SK-N-SH treated with all-trans-retinoic acid at 6 μM for 48 hours (cell line): Measurements from ENCODE around the gene GPC6.

Experiments used
- ATAC-seq: fragments of 200-7000 bp; cut with Tn5 transposase; 3 replicates; pipeline ENCODE4 v1.9.1; 2020; ENCODE audit warnings: mild to moderate bottlenecking, moderate library complexity
- ARNTL ChIP-seq: fragments of 450-650 bp; formaldehyde crosslinking; IDR thresholded peaks from 2 replicates; pipeline ENCODE4 v1.5.0; 2020; ENCODE audit warnings: low read depth, mild to moderate bottlenecking, moderate library complexity, borderline replicate concordance
- BACH2 ChIP-seq: fragments of 250-450 bp; sonication (Bioruptor Pico); IDR thresholded peaks from 2 replicates; pipeline ENCODE4 v1.9.0; 2021; ENCODE audit warnings: mild to moderate bottlenecking, borderline replicate concordance
- CSDC2 ChIP-seq: fragments of 250-450 bp; sonication (Bioruptor Pico); IDR thresholded peaks from 2 replicates; pipeline ENCODE4 v1.5.0; 2020; ENCODE audit warnings: mild to moderate bottlenecking, moderate library complexity
- ESRRG ChIP-seq: fragments of 250-450 bp; sonication (Bioruptor Pico); IDR thresholded peaks from 2 replicates; pipeline ENCODE4 v1.6.1; 2021; ENCODE audit warnings: mild to moderate bottlenecking
- GLIS3 ChIP-seq: fragments of 250-450 bp; sonication (Bioruptor Pico); IDR thresholded peaks from 2 replicates; pipeline ENCODE4 v1.5.0; 2020; ENCODE audit warnings: mild to moderate bottlenecking, moderate library complexity
- OSR1 ChIP-seq: fragments of 250-450 bp; sonication (Bioruptor Pico); IDR thresholded peaks from 2 replicates; pipeline ENCODE4 v1.8.0; 2022; ENCODE audit warnings: moderate library complexity, mild to moderate bottlenecking, inconsistent platforms
- RARB ChIP-seq: fragments of 250-450 bp; sonication (Bioruptor Pico); IDR thresholded peaks from 2 replicates; pipeline ENCODE4 v1.8.0; 2021; ENCODE audit warnings: mild to moderate bottlenecking, moderate library complexity
- TCF4 ChIP-seq: fragments of 250-450 bp; sonication (Bioruptor Pico); IDR thresholded peaks from 2 replicates; pipeline ENCODE4 v1.8.0; 2021; ENCODE audit warnings: mild to moderate bottlenecking, moderate library complexity, borderline replicate concordance
- TOX ChIP-seq: fragments of 250-450 bp; sonication (Bioruptor Pico); IDR thresholded peaks from 2 replicates; pipeline ENCODE4 v1.8.0; 2021; ENCODE audit warnings: mild to moderate bottlenecking, moderate library complexity, borderline replicate concordance
- ZC3H10 ChIP-seq: fragments of 250-450 bp; sonication (Bioruptor Pico); IDR thresholded peaks from 2 replicates; pipeline ENCODE4 v1.5.1; 2021; ENCODE audit warnings: mild to moderate bottlenecking, moderate library complexity
- ZFP3 ChIP-seq: fragments of 250-450 bp; sonication (Bioruptor Pico); IDR thresholded peaks from 2 replicates; pipeline ENCODE4 v1.5.0; 2020; ENCODE audit warnings: mild to moderate bottlenecking, moderate library complexity
- ZFP30 ChIP-seq: fragments of 450-650 bp; formaldehyde crosslinking; IDR thresholded peaks from 2 replicates; pipeline ENCODE4 v1.5.0; 2022; ENCODE audit warnings: mild to moderate bottlenecking, moderate library complexity
- ZNF565 ChIP-seq: fragments of 450-650 bp; formaldehyde crosslinking; conservative IDR thresholded peaks from 2 replicates; pipeline ENCODE4 v1.5.0; 2020; ENCODE audit warnings: low read depth, mild to moderate bottlenecking, moderate library complexity
- ZNF70 ChIP-seq: fragments of 450-650 bp; formaldehyde crosslinking; IDR thresholded peaks from 2 replicates; pipeline ENCODE4 v1.5.0; 2020; ENCODE audit warnings: mild to moderate bottlenecking, moderate library complexity
- ZNF8 ChIP-seq: fragments of 450-650 bp; formaldehyde crosslinking; IDR thresholded peaks from 2 replicates; pipeline ENCODE4 v1.5.0; 2020; ENCODE audit warnings: mild to moderate bottlenecking, moderate library complexity
- TF ChIP-seq, protein P1 (sequence below): fragments of 250-450 bp; sonication (Bioruptor Pico); IDR thresholded peaks from 2 replicates; pipeline ENCODE4 v1.8.0; 2020; ENCODE audit warnings: mild to moderate bottlenecking, moderate library complexity, borderline replicate concordance
- TF ChIP-seq, protein P2 (sequence below): fragments of 250-450 bp; sonication (Bioruptor Pico); IDR thresholded peaks from 2 replicates; pipeline ENCODE4 v1.5.1; 2021; ENCODE audit warnings: mild to moderate bottlenecking, moderate library complexity
- TF ChIP-seq, protein P3 (sequence below): fragments of 250-450 bp; sonication (Bioruptor Pico); IDR thresholded peaks from 2 replicates; pipeline ENCODE4 v1.5.0; 2020; ENCODE audit warnings: mild to moderate bottlenecking, moderate library complexity

The GPC6 gene

DNA sequence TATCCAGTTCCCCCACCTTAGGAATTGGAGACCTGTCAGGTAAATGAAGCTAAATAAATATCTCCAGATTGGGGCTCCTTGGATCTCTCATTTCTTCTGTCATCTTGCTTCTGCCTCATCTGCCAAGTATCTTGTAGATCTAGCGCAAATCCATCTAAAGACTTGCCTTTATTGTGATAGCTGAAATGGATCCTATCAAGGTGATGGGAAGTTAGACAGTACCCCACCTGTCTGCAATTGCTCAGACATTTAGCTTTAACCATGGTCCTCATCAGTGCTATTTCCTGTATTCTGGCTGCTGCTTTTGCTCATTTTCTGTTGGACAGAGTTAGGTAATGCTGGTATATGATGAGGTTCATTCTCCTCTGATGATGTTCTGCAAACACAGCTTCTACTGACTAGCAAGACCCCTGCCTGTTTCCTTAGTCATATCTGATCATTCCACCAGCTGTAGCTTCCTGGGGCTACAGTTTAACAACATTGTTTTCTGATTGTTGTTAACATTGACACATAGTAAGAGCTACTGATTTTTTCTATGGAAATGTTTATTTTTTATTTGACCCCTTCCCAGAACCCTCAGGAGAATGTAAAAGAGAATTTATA is 912.9 kb downstream of the GPC6 start:
- TF ChIP-seq ZC3H10 (CRISPR knock-in tag): no peak
- no peak for TF ChIP-seq ZFP30 (CRISPR knock-in tag)
- no peak for TF ChIP-seq ZNF565 (CRISPR knock-in tag)
- no peak for TF ChIP-seq ZFP3 (CRISPR knock-in tag)
- TF ChIP-seq GLIS3 (CRISPR knock-in tag): no peak
- no peak for TF ChIP-seq CSDC2
- no peak for TF ChIP-seq TOX (CRISPR knock-in tag)
- TF ChIP-seq OSR1 (CRISPR knock-in tag): no peak
- no peak for TF ChIP-seq ESRRG (CRISPR knock-in tag)
- TF ChIP-seq BACH2 (CRISPR knock-in tag): no peak
- TF ChIP-seq, protein P1, sequence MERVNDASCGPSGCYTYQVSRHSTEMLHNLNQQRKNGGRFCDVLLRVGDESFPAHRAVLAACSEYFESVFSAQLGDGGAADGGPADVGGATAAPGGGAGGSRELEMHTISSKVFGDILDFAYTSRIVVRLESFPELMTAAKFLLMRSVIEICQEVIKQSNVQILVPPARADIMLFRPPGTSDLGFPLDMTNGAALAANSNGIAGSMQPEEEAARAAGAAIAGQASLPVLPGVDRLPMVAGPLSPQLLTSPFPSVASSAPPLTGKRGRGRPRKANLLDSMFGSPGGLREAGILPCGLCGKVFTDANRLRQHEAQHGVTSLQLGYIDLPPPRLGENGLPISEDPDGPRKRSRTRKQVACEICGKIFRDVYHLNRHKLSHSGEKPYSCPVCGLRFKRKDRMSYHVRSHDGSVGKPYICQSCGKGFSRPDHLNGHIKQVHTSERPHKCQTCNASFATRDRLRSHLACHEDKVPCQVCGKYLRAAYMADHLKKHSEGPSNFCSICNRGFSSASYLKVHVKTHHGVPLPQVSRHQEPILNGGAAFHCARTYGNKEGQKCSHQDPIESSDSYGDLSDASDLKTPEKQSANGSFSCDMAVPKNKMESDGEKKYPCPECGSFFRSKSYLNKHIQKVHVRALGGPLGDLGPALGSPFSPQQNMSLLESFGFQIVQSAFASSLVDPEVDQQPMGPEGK (CRISPR knock-in tag): no peak
- peak; percentile 38; the same call in 2 of the 3 replicates for ATAC-seq

DNA sequence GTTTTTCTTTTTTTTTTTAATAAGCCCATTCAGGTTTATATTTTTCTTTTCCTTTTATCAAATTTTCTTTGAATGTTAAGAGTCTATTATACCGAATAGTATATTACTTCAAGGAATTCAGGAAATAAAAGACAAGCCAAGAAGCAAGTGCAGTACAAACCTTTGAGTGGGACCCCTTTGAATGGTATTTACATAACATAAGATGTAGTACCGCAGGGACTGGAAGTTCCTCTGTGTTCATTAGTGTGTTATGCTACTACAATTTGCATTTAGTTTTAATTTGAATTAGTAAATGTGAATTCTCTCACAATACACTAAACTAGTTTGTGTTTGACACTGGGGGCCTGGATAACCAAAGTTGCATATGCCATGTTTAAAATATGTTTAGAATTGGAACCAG is 913.4 kb downstream of the GPC6 start:
- ATAC-seq: no peak
- TF ChIP-seq ZNF8: 0 out of 2 replicates have a peak, but pooled peaks have one; percentile 7
- TF ChIP-seq, protein P2, sequence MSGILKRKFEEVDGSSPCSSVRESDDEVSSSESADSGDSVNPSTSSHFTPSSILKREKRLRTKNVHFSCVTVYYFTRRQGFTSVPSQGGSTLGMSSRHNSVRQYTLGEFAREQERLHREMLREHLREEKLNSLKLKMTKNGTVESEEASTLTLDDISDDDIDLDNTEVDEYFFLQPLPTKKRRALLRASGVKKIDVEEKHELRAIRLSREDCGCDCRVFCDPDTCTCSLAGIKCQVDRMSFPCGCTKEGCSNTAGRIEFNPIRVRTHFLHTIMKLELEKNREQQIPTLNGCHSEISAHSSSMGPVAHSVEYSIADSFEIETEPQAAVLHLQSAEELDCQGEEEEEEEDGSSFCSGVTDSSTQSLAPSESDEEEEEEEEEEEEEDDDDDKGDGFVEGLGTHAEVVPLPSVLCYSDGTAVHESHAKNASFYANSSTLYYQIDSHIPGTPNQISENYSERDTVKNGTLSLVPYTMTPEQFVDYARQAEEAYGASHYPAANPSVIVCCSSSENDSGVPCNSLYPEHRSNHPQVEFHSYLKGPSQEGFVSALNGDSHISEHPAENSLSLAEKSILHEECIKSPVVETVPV (CRISPR knock-in tag): no peak

DNA sequence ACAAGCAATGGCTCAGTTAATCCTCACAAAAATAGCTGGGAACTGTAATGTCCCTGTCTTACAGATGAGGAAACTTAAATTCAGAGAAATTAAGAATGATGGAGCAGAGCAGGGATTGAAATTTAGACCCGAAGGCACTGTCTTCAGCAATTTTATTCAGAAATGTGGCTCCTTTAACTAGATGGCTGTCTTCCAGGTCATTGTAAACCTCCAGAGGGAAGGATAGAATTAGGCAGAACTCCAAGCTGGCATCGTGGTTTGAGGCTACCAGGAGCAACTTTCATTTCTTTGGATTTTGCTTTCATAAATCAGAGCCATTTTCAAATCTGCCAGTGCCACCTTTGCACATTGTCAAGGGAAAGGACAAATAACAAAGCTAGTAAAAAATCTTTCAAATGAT is 913.9 kb downstream of the GPC6 start:
- TF ChIP-seq ZNF70 (CRISPR knock-in tag) (no peak), RARB (CRISPR knock-in tag) (no peak), ZFP30 (CRISPR knock-in tag) (no peak), TCF4 (CRISPR knock-in tag) (no peak), ZC3H10 (CRISPR knock-in tag) (no peak), CSDC2 (no peak)
- TF ChIP-seq, all 23 proteins: peak for 0
- ATAC-seq: no peak

DNA sequence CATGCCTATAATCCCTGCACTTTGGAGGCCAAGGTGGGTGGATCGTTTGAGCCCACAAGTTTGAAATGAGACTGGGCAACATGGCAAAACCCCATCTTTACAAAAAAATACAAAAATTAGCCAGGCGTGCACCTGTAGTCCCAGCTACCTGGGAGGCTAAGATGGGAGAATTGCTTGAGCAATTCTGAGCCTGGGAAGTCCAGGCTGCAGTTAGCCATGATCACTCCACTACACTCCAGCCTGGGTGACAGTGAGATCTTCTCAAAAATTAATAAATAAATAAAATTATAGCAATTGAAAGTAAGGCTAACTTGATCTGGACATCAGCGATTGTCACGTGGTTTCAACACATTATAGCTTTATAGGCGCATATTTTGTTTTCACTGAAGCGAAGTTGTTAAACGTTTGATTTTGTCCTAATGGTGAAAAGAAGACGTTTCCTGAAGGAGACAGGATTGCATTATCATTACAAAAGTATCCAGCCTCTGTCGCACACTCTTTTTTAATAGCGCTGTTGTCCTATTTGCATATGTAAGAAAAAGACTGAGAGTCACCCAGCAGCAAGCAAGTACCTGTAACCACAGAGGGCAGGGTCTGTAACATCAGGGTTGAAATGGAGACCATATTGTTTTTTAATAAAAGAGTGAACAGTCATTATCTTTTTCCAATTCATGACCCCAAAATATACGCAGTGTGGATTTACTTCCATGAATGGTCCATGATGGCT is 917.2 kb downstream of the GPC6 start:
- TF ChIP-seq ZNF565 (CRISPR knock-in tag): no peak
- TF ChIP-seq ZFP30 (CRISPR knock-in tag): no peak
- no peak for TF ChIP-seq OSR1 (CRISPR knock-in tag)
- TF ChIP-seq RARB (CRISPR knock-in tag): no peak
- no peak for ATAC-seq

DNA sequence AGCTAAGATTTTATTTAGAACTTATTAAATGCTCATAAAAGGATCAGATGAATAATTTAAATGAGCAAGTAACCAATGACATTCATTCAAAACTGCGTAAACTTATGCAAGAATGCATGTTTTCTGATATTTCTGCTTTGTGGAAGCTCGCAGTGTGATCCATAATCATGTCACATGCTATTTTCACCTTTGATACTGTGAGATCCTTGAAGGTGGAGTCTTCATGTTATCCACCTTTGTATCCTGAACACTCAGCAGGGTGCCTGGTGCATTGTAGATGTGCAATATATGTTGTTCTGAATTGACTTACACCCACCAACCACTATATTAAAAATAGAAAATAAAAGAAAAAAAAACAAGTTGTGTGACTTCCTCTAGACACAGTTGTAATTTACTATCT is 919.4 kb downstream of the GPC6 start:
- no peak for ATAC-seq
- TF ChIP-seq ARNTL (no peak), ZNF8 (no peak)

DNA sequence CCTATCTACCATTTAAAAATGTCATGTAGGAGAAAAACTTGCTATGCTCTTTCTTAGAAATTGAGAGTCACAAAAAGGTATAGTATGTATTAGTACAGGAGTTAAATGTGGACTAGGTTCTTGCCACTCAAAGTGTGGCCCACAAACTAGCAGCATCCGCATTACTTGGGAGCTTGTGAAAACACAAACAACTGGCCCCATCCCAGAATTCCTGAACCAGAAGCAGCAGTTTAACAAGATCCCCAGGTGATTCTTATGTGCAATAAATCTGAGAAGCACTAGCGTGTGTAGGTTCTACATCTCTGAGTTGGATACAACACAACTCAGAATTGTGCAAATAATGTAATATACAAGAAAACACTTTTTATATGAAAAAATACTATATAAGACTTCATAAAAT is 927.0 kb downstream of the GPC6 start:
- TF ChIP-seq ZNF565 (CRISPR knock-in tag) (no peak), TOX (CRISPR knock-in tag) (no peak), ESRRG (CRISPR knock-in tag) (no peak), ZFP3 (CRISPR knock-in tag) (no peak), OSR1 (CRISPR knock-in tag) (no peak)
- TF ChIP-seq, protein P2 (CRISPR knock-in tag): no peak
- ATAC-seq: no peak

DNA sequence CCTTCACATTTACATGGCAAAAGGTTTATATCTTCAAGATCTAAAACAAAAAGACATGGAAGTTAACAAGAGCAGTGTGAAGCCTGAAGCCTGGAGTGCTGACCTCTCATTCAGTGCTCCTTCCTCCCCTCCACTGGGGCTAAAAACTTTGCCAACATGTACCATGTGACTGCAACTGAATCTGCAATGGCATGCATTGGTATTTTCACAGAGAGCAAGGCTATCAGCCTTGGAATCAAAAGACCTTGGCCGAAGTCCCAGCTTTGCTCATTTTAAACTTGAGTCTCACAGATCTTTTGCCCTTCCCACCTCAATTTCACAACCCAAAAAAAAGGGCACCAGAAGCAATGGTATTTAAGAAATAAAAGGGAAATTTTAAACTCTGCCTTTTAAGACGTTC is 927.8 kb downstream of the GPC6 start:
- peak; percentile 98 for ATAC-seq
- TF ChIP-seq RARB (CRISPR knock-in tag) (no peak), ZNF70 (CRISPR knock-in tag) (no peak), ZNF565 (CRISPR knock-in tag) (no peak), GLIS3 (CRISPR knock-in tag) (no peak), OSR1 (CRISPR knock-in tag) (no peak)
- TF ChIP-seq, protein P3, sequence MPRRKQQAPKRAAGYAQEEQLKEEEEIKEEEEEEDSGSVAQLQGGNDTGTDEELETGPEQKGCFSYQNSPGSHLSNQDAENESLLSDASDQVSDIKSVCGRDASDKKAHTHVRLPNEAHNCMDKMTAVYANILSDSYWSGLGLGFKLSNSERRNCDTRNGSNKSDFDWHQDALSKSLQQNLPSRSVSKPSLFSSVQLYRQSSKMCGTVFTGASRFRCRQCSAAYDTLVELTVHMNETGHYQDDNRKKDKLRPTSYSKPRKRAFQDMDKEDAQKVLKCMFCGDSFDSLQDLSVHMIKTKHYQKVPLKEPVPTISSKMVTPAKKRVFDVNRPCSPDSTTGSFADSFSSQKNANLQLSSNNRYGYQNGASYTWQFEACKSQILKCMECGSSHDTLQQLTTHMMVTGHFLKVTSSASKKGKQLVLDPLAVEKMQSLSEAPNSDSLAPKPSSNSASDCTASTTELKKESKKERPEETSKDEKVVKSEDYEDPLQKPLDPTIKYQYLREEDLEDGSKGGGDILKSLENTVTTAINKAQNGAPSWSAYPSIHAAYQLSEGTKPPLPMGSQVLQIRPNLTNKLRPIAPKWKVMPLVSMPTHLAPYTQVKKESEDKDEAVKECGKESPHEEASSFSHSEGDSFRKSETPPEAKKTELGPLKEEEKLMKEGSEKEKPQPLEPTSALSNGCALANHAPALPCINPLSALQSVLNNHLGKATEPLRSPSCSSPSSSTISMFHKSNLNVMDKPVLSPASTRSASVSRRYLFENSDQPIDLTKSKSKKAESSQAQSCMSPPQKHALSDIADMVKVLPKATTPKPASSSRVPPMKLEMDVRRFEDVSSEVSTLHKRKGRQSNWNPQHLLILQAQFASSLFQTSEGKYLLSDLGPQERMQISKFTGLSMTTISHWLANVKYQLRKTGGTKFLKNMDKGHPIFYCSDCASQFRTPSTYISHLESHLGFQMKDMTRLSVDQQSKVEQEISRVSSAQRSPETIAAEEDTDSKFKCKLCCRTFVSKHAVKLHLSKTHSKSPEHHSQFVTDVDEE (CRISPR knock-in tag): no peak
